H1 (cell line): Measurements from ENCODE around the gene PDGFD. TPM values are rescaled to one million over a fixed set of nuclear protein-coding genes. Genes with fewer than 3 reads are reported as not detected.

ENCODE experiments used
- CTCF ChIA-PET: fragments of 300-600 bp; sonication (Branson Sonifier 250); formaldehyde crosslinking; loops from one replicate; lab custom pipeline; 2021; ENCODE audit not compliant: partially characterized antibody; lab: Charles Lee
- POLR2A ChIA-PET: fragments of 300-600 bp; sonication (Branson Sonifier 250); formaldehyde crosslinking; loops from one replicate; lab custom pipeline; 2021; ENCODE audit warnings: inconsistent platforms; ENCODE audit not compliant: partially characterized antibody; lab: Charles Lee
- DNase-seq, 2 experiments: peaks; one replicate each; pipeline versions ENCODE4 v3.0.0 to v3.0.0-alpha.2; 2010 to 2022; ENCODE audit warnings: low spot score in 2 of 2, low read depth in 1 of 2, mixed read lengths in 1 of 2
- FAIRE-seq: peaks from 2 replicates; lab custom pipeline; 2011; peaks lifted over from hg19 to GRCh38; lab: Jason Lieb, UNC
- H2AFZ ChIP-seq: 2 replicates; pipeline ENCODE4 v1.8.1; 2012; ENCODE audit warnings: low read length, inconsistent platforms
- H2AK5ac ChIP-seq: 2 replicates; pipeline ENCODE4 v1.6.1; 2013; ENCODE audit warnings: low read depth, low read length
- H2BK120ac ChIP-seq: replicated peaks from 2 replicates; pipeline ENCODE3; 2013; ENCODE audit warnings: low read depth, low read length, inconsistent platforms
- H2BK12ac ChIP-seq: 2 replicates; pipeline ENCODE4 v1.6.1; 2013; ENCODE audit warnings: low read depth, low read length
- H2BK15ac ChIP-seq: 2 replicates; pipeline ENCODE4 v1.6.1; 2013; ENCODE audit warnings: low read length
- H2BK20ac ChIP-seq: 2 replicates; pipeline ENCODE4 v1.6.1; 2013; ENCODE audit warnings: low read length
- H2BK5ac ChIP-seq: 2 replicates; pipeline ENCODE4 v1.6.1; 2013; ENCODE audit warnings: low read depth, low read length
- H3K14ac ChIP-seq: 2 replicates; pipeline ENCODE4 v1.6.1; 2013; ENCODE audit warnings: inconsistent platforms; ENCODE audit not compliant: insufficient read length
- H3K18ac ChIP-seq: 2 replicates; pipeline ENCODE4 v1.6.1; 2013; ENCODE audit warnings: low read length; ENCODE audit errors: extremely low read depth
- H3K23ac ChIP-seq: 2 replicates; pipeline ENCODE4 v1.6.1; 2013; ENCODE audit warnings: inconsistent platforms; ENCODE audit not compliant: insufficient read length
- H3K23me2 ChIP-seq: 2 replicates; pipeline ENCODE4 v1.6.1; 2013; ENCODE audit warnings: low read depth, low read length
- H3K27ac ChIP-seq: 2 replicates; pipeline ENCODE4 v1.6.1; 2011; ENCODE audit warnings: low read depth, low read length, inconsistent platforms
- H3K27me3 ChIP-seq, 4 experiments: replicated peaks in 1 of 4; 1 replicate in 1 of 4; 2 replicates in 3 of 4; pipeline versions ENCODE4 v1.6.1 to v1.8.1; 2011 to 2013; ENCODE audit warnings: low read length in 3 of 4, mild to moderate bottlenecking in 3 of 4, inconsistent platforms in 2 of 4, mixed read lengths in 2 of 4, moderate library complexity in 1 of 4; ENCODE audit not compliant: control insufficient read depth in 3 of 4, insufficient read depth in 3 of 4; ENCODE audit errors: extremely low read depth in 1 of 4
- H3K36me3 ChIP-seq, 4 experiments: 2 replicates each; pipeline versions ENCODE4 v1.6.1 to v1.8.1; 2011 to 2013; ENCODE audit warnings: mild to moderate bottlenecking in 4 of 4, low read length in 3 of 4, moderate library complexity in 2 of 4, control low read depth in 1 of 4, inconsistent platforms in 1 of 4; ENCODE audit not compliant: insufficient read depth in 4 of 4, control insufficient read depth in 2 of 4
- H3K4ac ChIP-seq: replicated peaks from 2 replicates; pipeline ENCODE3; 2013; ENCODE audit warnings: low read length, low read depth, mixed read lengths, inconsistent platforms; ENCODE audit not compliant: insufficient read length
- H3K4me1 ChIP-seq, 4 experiments: replicated peaks in 1 of 4; 1 replicate in 1 of 4; 2 replicates in 3 of 4; pipeline versions ENCODE4 v1.6.1 to v1.8.1; 2011 to 2013; ENCODE audit warnings: low read length in 3 of 4, inconsistent platforms in 2 of 4, mixed read lengths in 1 of 4; ENCODE audit not compliant: insufficient read depth in 4 of 4, control insufficient read depth in 3 of 4
- H3K4me2 ChIP-seq, 2 experiments: 2 replicates each; pipeline versions ENCODE4 v1.6.1 to v1.8.1; 2011 to 2013; ENCODE audit warnings: low read depth in 2 of 2, low read length in 2 of 2, control low read depth in 1 of 2, inconsistent platforms in 1 of 2, mild to moderate bottlenecking in 1 of 2; ENCODE audit not compliant: insufficient read depth in 1 of 2
- H3K4me3 ChIP-seq, 4 experiments: fragments of 200-600, 300-600 bp in 1 of 4; sonication (generic), shearing (Covaris generic), sonication (Bioruptor Twin) in 1 of 4; 2 replicates each; pipeline versions ENCODE4 v1.5.1 to v1.8.1; 2011 to 2016; ENCODE audit warnings: low read length in 4 of 4, low read depth in 3 of 4, control low read depth in 2 of 4, inconsistent platforms in 2 of 4, mild to moderate bottlenecking in 2 of 4, mixed read lengths in 1 of 4, moderate library complexity in 1 of 4; ENCODE audit not compliant: insufficient read depth in 2 of 4; ENCODE audit errors: extremely low read depth in 1 of 4
- H3K56ac ChIP-seq: replicated peaks from 2 replicates; pipeline ENCODE3; 2013; ENCODE audit warnings: low read depth, mild to moderate bottlenecking, mixed read lengths, low read length, inconsistent platforms; ENCODE audit not compliant: insufficient read length
- H3K79me1 ChIP-seq: 2 replicates; pipeline ENCODE4 v1.6.1; 2013; ENCODE audit warnings: low read depth, low read length, control low read depth
- H3K79me2 ChIP-seq, 2 experiments: 2 replicates each; pipeline versions ENCODE4 v1.6.1 to v1.8.1; 2012 to 2013; ENCODE audit warnings: low read length in 2 of 2, mild to moderate bottlenecking in 2 of 2, inconsistent platforms in 1 of 2; ENCODE audit not compliant: insufficient read depth in 2 of 2, control insufficient read depth in 1 of 2
- H3K9ac ChIP-seq, 4 experiments: replicated peaks in 1 of 4; 1 replicate in 1 of 4; 2 replicates in 3 of 4; pipeline versions ENCODE4 v1.6.1 to v1.8.1; 2011 to 2013; ENCODE audit warnings: low read depth in 3 of 4, low read length in 3 of 4, control low read depth in 2 of 4, mild to moderate bottlenecking in 2 of 4, moderate library complexity in 2 of 4, inconsistent platforms in 1 of 4; ENCODE audit errors: extremely low read depth in 1 of 4
- H3K9me3 ChIP-seq, 2 experiments: 2 replicates each; pipeline versions ENCODE4 v1.6.1 to v1.8.1; 2012 to 2013; ENCODE audit warnings: mild to moderate bottlenecking in 2 of 2, moderate library complexity in 2 of 2, control low read depth in 1 of 2, inconsistent platforms in 1 of 2, low read depth in 1 of 2, low read length in 1 of 2, mixed read lengths in 1 of 2; ENCODE audit not compliant: insufficient read depth in 2 of 2
- H4K20me1 ChIP-seq, 2 experiments: replicated peaks in 1 of 2; 2 replicates each; pipeline versions ENCODE3 to v1.8.1; 2011 to 2013; ENCODE audit warnings: inconsistent platforms in 2 of 2, low read length in 2 of 2, mild to moderate bottlenecking in 1 of 2; ENCODE audit not compliant: insufficient read depth in 2 of 2, control insufficient read depth in 1 of 2
- H4K5ac ChIP-seq: 2 replicates; pipeline ENCODE4 v1.6.1; 2013; ENCODE audit warnings: low read length, low read depth, mixed read lengths, inconsistent platforms; ENCODE audit not compliant: insufficient read length
- H4K8ac ChIP-seq: 2 replicates; pipeline ENCODE4 v1.8.0; 2013; ENCODE audit warnings: mild to moderate bottlenecking, moderate library complexity, low read length, inconsistent platforms; ENCODE audit not compliant: insufficient read depth; ENCODE audit errors: extremely low read depth
- H4K91ac ChIP-seq: replicated peaks from 2 replicates; pipeline ENCODE3; 2013; ENCODE audit warnings: low read length, mixed read lengths, inconsistent platforms; ENCODE audit not compliant: insufficient read length
- ATF2 ChIP-seq: IDR thresholded peaks from 2 replicates; pipeline ENCODE4 v1.6.1; 2012; ENCODE audit warnings: low read length, inconsistent platforms
- BACH1 ChIP-seq: IDR thresholded peaks from 2 replicates; pipeline ENCODE4 v1.6.1; 2012; ENCODE audit warnings: low read length, improper control_type of control experiment
- BCL11A ChIP-seq, 2 experiments: IDR thresholded peaks; one replicate each; pipeline ENCODE4 v1.6.1; 2011; ENCODE audit warnings: low read depth in 2 of 2, low read length in 2 of 2, mild to moderate bottlenecking in 2 of 2
- EGR1 ChIP-seq: IDR thresholded peaks from 2 replicates; pipeline ENCODE4 v1.6.1; 2011; ENCODE audit warnings: low read depth, low read length, borderline replicate concordance
- EP300 ChIP-seq, 2 experiments: IDR thresholded peaks; 1 replicate in 1 of 2; 2 replicates in 1 of 2; pipeline ENCODE4 v1.6.1; 2011 to 2012; ENCODE audit warnings: low read depth in 2 of 2, low read length in 2 of 2, mild to moderate bottlenecking in 2 of 2, borderline replicate concordance in 1 of 2, inconsistent platforms in 1 of 2, moderate library complexity in 1 of 2
- KDM5A ChIP-seq: fragments of 200-600 bp; IDR thresholded peaks from 2 replicates; pipeline ENCODE4 v1.7.1; 2012; ENCODE audit warnings: mild to moderate bottlenecking, low read length, inconsistent platforms, mixed read lengths
- YY1 ChIP-seq: IDR thresholded peaks from 2 replicates; pipeline ENCODE4 v1.6.1; 2011; ENCODE audit warnings: low read depth, mild to moderate bottlenecking, low read length
- WGBS, 2 experiments: shearing (Covaris generic) in 1 of 2; methylation state at CpG; one replicate each; pipeline versions ENCODE4 v1.1.6 to v1.1.7; 2013 to 2015; ENCODE audit warnings: low lambda C conversion rate in 2 of 2, mixed read lengths in 2 of 2, inconsistent platforms in 1 of 2, low coverage in 1 of 2, missing lambda C conversion rate in 1 of 2; ENCODE audit not compliant: insufficient replicate concordance in 2 of 2, insufficient coverage in 1 of 2, insufficient read length in 1 of 2; ENCODE audit errors: extremely low coverage in 1 of 2, missing lambda C conversion rate in 1 of 2; 5-methylcytosine and 5-hydroxymethylcytosine counted together
- polyA plus RNA-seq, 7 experiments: library from polyadenylated mRNA; depleted of rRNA in 3 of 7; stranded (reverse) in 5 of 7; unstranded in 2 of 7; fragments of >200 nt in 5 of 7; fragments of 200-250 nt in 2 of 7; gene quantifications; 1 replicate in 5 of 7; 2 replicates in 1 of 7; 4 replicates in 1 of 7; pipeline versions ENCODE4 v1.2.1 to v1.2.3, GENCODE V29; 2011 to 2013; ENCODE audit warnings: missing spikeins in 2 of 7, mixed read lengths in 2 of 7
- total RNA-seq: library from RNA; stranded (reverse); fragmentation: NEBNext Ultra II Directional; extraction: Animal tissue kit (Norgen Biotek cat#: 25700); gene quantifications from 2 replicates; pipeline ENCODE4 v1.2.1, GENCODE V29; 2021

Gene PDGFD
- total and polyA plus RNA-seq, 2 of the 8 experiments (the other 6 are each of a cell fraction or from before 2014, with no cell fraction given): 1.1 to 3.9 TPM

- H3K27me3 ChIP-seq: no peaks in the 10 kb centered on the region
- no peak overlapping the region for H3K23ac ChIP-seq
- WGBS, 2 experiments: 92% methylated on average over 3 of the region's 3 CpGs; no CpG with 5 or more reads in 1 of the 2 experiments
- H2BK20ac ChIP-seq: no peak overlapping the region
- no peak overlapping the region for H4K8ac ChIP-seq
- no peak overlapping the region for H2BK12ac ChIP-seq
- H2BK120ac ChIP-seq: no peak overlapping the region
- FAIRE-seq: no peak
- H2AFZ ChIP-seq: no peak overlapping the region
- ChIA-PET POLR2A (no interaction called here), CTCF (interaction anchor here (0.8 kb wide), 1 partner anchor 10 kb away, joined by 4 read pairs; no protein-coding TSS in a partner anchor)
- no peak for TF ChIP-seq YY1
- no peak for TF ChIP-seq BCL11A (IDR thresholded peaks at IDR 0.05; ENCODE audit: low read depth in 2 of 2, low read length in 2 of 2)
- no peak for TF ChIP-seq BACH1
- TF ChIP-seq EP300 (IDR thresholded peaks at IDR 0.05; ENCODE audit: borderline replicate concordance in 1 of 2, low read depth in 2 of 2, low read length in 2 of 2): no peak
- no peak for TF ChIP-seq ATF2
- no peak for TF ChIP-seq KDM5A
- no peak for TF ChIP-seq EGR1
- no peaks in the 10 kb centered on the region for H3K79me1 ChIP-seq
- H4K91ac ChIP-seq: no peak overlapping the region
- H2BK5ac ChIP-seq: no peak overlapping the region
- H3K4me2 ChIP-seq: no peak overlapping the region
- no peak overlapping the region for H2BK15ac ChIP-seq
- H4K20me1 ChIP-seq: no peaks in the 10 kb centered on the region
- no peak overlapping the region for H3K4ac ChIP-seq
- no peak for DNase-seq
- H2AK5ac ChIP-seq: no peak overlapping the region
- H3K4me1 ChIP-seq: no peaks in the 10 kb centered on the region
- no peak overlapping the region for H3K9ac ChIP-seq
- no peaks in the 10 kb centered on the region for H3K79me2 ChIP-seq
- peaks cover 4% of the 10 kb centered on the region in 2 experiments; a peak in 1 of 4 replicates for H3K9me3 ChIP-seq
- no peak overlapping the region for H3K14ac ChIP-seq
- H4K5ac ChIP-seq: no peak overlapping the region
- H3K18ac ChIP-seq: no peak overlapping the region
- H3K27ac ChIP-seq: no peak overlapping the region
- H3K23me2 ChIP-seq: no peaks in the 10 kb centered on the region
- no peaks in the 10 kb centered on the region for H3K36me3 ChIP-seq
- no peak overlapping the region for H3K4me3 ChIP-seq
- H3K56ac ChIP-seq: no peak overlapping the region
Measured at GRCh38 chr11:104146943-104147342, 17.0 kb downstream of the PDGFD start.
